Measurements from ENCODE around the gene ZNF804B.

DNA sequence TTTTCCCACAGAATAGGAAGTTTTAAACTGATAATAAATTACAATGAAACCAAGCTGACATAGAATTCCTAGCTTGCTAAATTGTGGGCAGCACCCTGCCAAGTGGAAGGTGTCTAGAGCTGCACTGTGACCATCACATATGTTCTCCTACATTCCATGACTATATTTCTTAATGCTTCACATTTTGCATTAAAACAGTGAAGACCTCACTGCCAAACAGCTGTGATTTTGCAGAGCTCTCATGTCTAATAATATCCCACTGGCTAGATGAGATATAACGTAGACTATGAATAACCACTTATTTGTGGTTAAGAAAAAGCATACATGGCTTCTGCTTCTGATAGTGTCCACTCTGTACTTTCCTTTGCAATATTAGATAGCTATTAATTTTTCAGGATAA lies 264.4 kb downstream of the ZNF804B start:
- TF ChIP-seq POLR2A (IDR thresholded peaks at IDR 0.05; ENCODE audit: low read depth, low read length) (no peak), POLR2AphosphoS5 (IDR thresholded peaks at IDR 0.05; ENCODE audit: low read depth, low read length) (no peak)

Measured in GM12892 (cell line).